ENCODE data around the gene TMEM35B. TPM values are rescaled to one million over a fixed set of nuclear protein-coding genes. Genes with fewer than 3 reads are reported as not detected.
"Not testable (repeated sequence)": the region's sequence is repeated elsewhere in the genome, so short reads cannot be mapped to it uniquely, and the experiment has no call there.

The TMEM35B gene
- total RNA-seq, 1 donor from 2014 or later = 15.6 TPM

- no peaks in the 10 kb centered on the region for H3K4me1 ChIP-seq (ENCODE audit: insufficient read depth, low read length)
- H3K79me2 ChIP-seq (ENCODE audit: insufficient read depth, low read length) = no peaks in the 10 kb centered on the region
- TF ChIP-seq CTCF (IDR thresholded peaks at IDR 0.05; ENCODE audit: insufficient read depth, low read depth, low read length) = no peak
- TF ChIP-seq EZH2 (IDR thresholded peaks at IDR 0.05; ENCODE audit: insufficient read depth, low read length) = no peak
- no peak overlapping the region for H3K27ac Mint-ChIP-seq (ENCODE audit: unreplicated experiment)
- no peaks in the 10 kb centered on the region for H3K36me3 Mint-ChIP-seq (ENCODE audit: low read depth, unreplicated experiment)
- no peak overlapping the region for H2AFZ ChIP-seq (ENCODE audit: low read depth, low read length)
- H4K20me1 ChIP-seq (ENCODE audit: insufficient read depth, low read length) = no peaks in the 10 kb centered on the region
- FAIRE-seq = no peak
- DNase-seq (ENCODE audit: low read depth) = no peak
- H3K27ac ChIP-seq (ENCODE audit: low read depth, low read length) = no peak overlapping the region
- H3K4me3 ChIP-seq (ENCODE audit: insufficient read depth, low read depth, low read length) = no peak overlapping the region
- no peak overlapping the region for H3K4me2 ChIP-seq (ENCODE audit: low read length)
- H3K9me3 ChIP-seq (ENCODE audit: insufficient read depth, low read depth, low read length) = no peaks in the 10 kb centered on the region
- no peaks in the 10 kb centered on the region for H3K27me3 ChIP-seq (ENCODE audit: insufficient read depth, low read length)
- H3K27me3 Mint-ChIP-seq (ENCODE audit: low read depth, unreplicated experiment) = peaks cover 10% of the 10 kb centered on the region
- no peaks in the 10 kb centered on the region for H3K9me3 Mint-ChIP-seq (ENCODE audit: unreplicated experiment)
- H3K4me3 Mint-ChIP-seq (ENCODE audit: unreplicated experiment) = no peak overlapping the region
- no peak overlapping the region for H3K9ac ChIP-seq (ENCODE audit: low read length)
- H3K4me1 Mint-ChIP-seq (ENCODE audit: low read depth, unreplicated experiment) = no peaks in the 10 kb centered on the region
- H3K36me3 ChIP-seq (ENCODE audit: insufficient read depth, low read length) = no peaks in the 10 kb centered on the region
Observed at GRCh38 chr1:34946211-34946610, 38.9 kb downstream of the TMEM35B start.

GRCh38 chr1:34941798-34942197, 43.3 kb downstream of the TMEM35B start:
- peaks cover 12% of the 10 kb centered on the region for H3K27me3 Mint-ChIP-seq (ENCODE audit: low read depth, unreplicated experiment)
- not testable (repeated sequence) for H3K4me2 ChIP-seq (ENCODE audit: low read length); H3K27ac ChIP-seq (ENCODE audit: low read depth, low read length); H3K9me3 ChIP-seq (ENCODE audit: insufficient read depth, low read depth, low read length); H3K4me3 ChIP-seq (ENCODE audit: insufficient read depth, low read depth, low read length); H3K4me3 Mint-ChIP-seq (ENCODE audit: unreplicated experiment); H3K27ac Mint-ChIP-seq (ENCODE audit: unreplicated experiment); H3K36me3 Mint-ChIP-seq (ENCODE audit: low read depth, unreplicated experiment); DNase-seq (ENCODE audit: low read depth); H3K4me1 Mint-ChIP-seq (ENCODE audit: low read depth, unreplicated experiment); FAIRE-seq; H3K9ac ChIP-seq (ENCODE audit: low read length); H3K4me1 ChIP-seq (ENCODE audit: insufficient read depth, low read length); H3K79me2 ChIP-seq (ENCODE audit: insufficient read depth, low read length); H2AFZ ChIP-seq (ENCODE audit: low read depth, low read length); H3K36me3 ChIP-seq (ENCODE audit: insufficient read depth, low read length); H3K9me3 Mint-ChIP-seq (ENCODE audit: unreplicated experiment); H4K20me1 ChIP-seq (ENCODE audit: insufficient read depth, low read length); H3K27me3 ChIP-seq (ENCODE audit: insufficient read depth, low read length)

Other genes starting within 250 kb of the TMEM35B start
- not detected in 2 replicates for gene GJB5, start 230.3 kb downstream of the TMEM35B start, total RNA-seq
- gene GJB4, start 225.6 kb downstream of the TMEM35B start, total RNA-seq = not detected in 2 replicates
- gene GJB3, start 204.1 kb downstream of the TMEM35B start, total RNA-seq = 0.32 TPM in 1 of 2 replicates, not detected in the other
- gene GJA4, start 192.3 kb downstream of the TMEM35B start, total RNA-seq = not detected in 2 replicates
- 38.1 and 43.6 TPM in 2 replicates for gene SMIM12, start 125.6 kb downstream of the TMEM35B start, total RNA-seq
- 1.6 and 2.7 TPM in 2 replicates for gene DLGAP3, start 55.7 kb downstream of the TMEM35B start, total RNA-seq
- 18.5 and 20.5 TPM in 2 replicates for gene ZMYM6, start 46.6 kb upstream of the TMEM35B start, total RNA-seq
- gene ZMYM1, start 94.0 kb upstream of the TMEM35B start, total RNA-seq = 15.1 and 17.1 TPM in 2 replicates
- 168 and 209 TPM in 2 replicates for gene SFPQ, start 207.8 kb upstream of the TMEM35B start, total RNA-seq

All from astrocyte (in vitro differentiated cells and primary cell).